Anterior cingulate cortex (tissue), 58 donors: Measurements from ENCODE around the gene C12orf43.

Experiments
- DNase-seq, 58 donors: peaks; one replicate each; lab custom pipeline; 2025; lab: John Stamatoyannopoulos, UW

C12orf43 gene

GRCh38 chr12:120950807-120951206, 65.5 kb downstream of the C12orf43 start:
- no peak for DNase-seq
